Dermis blood vessel endothelial cell (primary cell): ENCODE measurements around the gene ASB4. TPM values are rescaled to one million over a fixed set of nuclear protein-coding genes. Genes with fewer than 3 reads are reported as not detected.
A peak's percentile ranks its signal among the peaks of the same experiment; 100 is the strongest.
"Not testable (repeated sequence)": the region's sequence is repeated elsewhere in the genome, so short reads cannot be mapped to it uniquely, and the experiment has no call there.

ENCODE experiments used
- DNase-seq: peaks from one replicate; pipeline ENCODE4 v3.0.0; 2010
- total RNA-seq: library from RNA; depleted of rRNA; stranded (reverse); fragments of >200 nt; gene quantifications from 2 replicates; pipeline ENCODE4 v1.2.3, GENCODE V29; 2014

Gene ASB4
- total RNA-seq, 1 donor from 2014 or later, result not detected

DNA sequence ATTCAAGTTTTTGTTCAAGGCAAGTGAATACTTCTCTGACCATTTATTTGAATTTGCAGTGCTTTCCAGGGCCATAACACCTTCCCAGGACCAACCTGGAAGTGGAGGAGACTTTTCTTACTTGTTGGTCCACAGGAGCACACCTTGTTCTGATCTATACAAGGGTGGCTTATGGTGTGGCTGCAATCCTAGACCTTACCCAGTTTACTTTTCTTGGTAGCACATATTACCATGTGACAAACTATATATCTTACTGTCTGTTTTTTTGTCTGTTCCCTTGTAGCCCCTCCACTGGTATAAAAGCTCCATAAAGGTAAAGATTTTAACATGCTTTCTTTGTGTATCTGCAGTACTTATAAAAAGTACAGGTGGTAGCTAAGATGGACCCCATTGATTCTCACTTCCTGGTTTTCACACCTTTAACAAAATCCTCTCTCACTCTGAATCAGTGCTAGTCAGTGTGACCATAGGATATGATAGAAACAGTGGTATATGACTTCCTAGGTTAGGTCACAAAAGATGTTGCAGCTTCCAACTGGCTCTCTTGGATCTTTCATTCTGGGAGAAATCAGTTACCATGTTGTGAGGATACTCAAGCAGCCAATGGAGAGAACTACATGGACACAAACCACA is 5.6 kb upstream of the ASB4 start:
- no peak for DNase-seq

DNA sequence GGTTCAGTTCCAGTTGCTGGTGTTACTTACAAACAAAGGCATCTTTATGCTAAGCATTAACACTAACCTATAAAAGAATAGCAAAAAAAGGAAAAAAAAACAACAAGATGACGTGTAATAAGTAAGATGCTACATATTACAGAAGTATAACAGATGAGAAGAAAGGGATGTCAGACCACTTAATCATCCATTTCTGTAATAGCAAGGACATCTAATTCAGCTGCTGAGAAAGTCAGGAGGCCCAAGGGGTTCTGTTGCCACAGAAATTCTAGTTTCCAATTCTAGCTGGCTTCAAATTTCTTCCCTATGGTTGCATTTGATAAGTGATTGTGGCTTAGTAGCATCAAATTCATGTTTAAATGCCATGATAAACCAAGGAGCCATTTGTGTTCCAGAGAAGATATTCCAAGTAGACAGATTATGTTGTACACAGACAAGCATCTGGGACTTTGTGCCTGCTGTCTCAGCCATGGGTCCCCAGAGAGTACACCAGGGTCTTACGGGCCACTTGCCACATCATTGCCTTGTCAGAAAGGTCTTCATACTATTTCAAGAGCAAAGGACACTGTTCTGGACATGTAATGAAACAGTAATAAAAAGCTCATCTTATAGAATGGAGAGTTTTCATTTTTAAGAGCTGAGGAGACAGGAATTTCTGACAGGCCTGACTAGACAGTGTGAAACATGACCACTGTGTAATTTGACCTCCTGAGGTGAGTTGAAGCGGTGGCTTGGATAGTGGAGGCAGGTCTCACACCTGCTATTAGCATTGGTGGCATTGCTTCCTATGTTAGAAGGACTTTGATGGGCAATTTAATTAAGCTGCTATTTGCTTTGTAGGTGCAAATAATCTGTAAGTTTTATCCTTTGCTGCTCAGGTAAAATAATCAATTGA is 4.2 kb upstream of the ASB4 start:
- no peak for DNase-seq

DNA sequence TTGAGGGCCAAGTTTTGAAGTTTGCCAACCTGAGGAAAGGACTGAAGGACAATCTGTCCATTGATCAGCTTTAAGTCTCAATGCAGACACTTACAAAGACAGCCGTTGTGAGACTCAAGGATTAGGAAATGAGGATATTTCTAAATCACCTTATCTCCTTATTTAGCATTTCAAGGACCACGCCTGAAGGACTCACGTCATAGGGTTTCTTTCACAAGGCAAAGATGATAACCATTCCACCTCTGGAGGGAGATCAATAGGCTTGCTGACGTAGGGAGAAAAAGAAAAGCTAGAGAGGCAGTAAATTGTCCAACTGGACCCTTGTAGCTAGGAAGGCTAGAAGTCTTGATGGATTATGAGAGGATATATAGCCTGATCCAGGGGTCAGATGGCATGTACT is 3.3 kb upstream of the ASB4 start:
- no peak for DNase-seq

DNA sequence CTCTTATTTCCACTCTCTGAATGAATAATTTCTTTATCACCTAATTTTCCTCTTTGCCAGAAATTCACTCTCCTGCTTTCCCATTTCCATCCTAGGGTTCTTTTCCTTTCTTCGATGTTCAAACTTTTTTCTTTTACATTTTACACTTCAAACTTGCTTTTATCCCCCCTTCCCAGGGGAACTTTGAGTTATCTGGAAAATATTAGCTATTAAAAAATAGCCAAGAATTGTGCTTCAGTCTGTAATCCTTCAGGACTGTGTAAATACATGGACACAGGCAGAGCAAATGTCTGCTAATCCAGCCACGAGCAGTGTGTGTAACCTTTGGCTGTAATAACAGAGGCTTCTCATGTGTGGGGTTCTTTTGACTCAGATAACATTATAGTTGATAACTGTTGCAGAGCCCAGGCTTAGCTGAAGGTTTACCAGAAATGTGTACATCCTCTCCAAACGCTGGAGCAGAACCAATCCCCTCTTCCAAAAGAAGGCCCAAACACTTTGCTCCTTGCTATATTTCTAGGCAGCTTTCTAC is 4.6 kb downstream of the ASB4 start:
- DNase-seq, result no peak

DNA sequence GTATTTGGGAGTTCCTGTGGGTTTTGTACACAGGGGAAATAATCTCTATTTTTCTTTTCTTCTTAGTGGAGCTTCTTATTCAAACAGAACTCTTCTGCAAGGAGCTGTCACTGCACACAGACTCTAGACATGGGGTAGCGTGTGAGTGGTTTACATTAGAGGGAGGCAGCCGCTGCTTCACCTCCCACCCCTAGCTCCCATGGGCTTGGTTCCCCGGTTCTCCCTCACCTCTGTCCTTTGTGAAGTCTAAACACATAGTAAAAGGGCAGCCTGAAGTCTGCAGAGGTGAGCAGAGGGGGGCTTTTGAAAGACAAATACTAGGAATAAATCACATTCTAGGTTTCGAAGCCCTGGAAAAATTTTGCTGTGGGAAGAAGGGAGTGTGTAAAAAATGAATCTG is 5.5 kb downstream of the ASB4 start:
- no peak for DNase-seq

DNA sequence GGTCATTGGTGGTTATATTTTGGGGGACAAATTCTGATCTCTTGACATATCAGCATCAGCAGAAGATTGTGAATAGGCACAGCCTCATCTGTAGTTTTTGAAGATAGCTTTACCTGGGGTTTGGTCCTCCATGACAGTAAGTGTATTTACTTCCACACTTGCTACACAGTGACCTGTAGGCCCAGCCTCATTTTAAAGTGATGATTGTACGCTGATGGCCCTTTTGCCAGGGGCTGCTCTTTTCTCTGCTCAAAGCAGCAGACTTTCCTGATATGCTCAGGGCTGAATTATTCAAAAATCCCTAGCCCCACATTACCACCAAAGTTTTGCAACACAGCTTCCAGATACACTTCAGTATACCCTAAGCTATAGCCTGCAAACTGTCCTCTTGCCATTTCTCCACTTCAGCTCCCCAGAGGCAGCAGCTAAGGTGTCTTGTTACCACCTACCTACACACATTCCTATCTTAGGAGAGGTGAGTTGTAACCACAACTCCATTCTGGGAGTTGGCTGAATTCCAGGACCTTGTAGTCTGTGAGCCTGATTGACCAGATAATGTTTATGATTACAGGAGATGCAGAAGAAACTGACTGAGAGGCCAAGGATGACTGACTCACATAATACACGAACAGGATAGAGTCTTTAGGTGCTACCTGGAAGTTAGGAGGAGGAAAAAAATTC is 6.0 kb downstream of the ASB4 start:
- no peak for DNase-seq

DNA sequence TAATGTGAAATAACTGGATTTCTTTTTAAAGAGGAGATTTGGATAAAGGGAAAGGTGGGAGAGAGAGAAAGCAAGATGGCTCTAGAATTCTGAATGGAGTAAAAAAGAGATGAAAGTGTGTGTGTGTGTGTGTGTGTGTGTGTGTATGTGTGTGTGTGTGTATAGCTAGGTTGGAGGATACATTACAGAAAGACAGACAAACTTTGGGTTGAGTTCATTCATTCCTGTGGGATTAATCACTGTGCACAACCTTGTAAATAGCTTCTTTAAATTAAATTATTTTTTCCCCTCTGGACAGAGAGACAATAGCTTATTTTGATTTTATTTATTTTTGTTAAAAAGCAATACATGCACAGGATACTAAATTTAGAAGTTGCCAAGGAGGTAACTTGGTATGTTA is 7.5 kb downstream of the ASB4 start:
- DNase-seq, result no peak

DNA sequence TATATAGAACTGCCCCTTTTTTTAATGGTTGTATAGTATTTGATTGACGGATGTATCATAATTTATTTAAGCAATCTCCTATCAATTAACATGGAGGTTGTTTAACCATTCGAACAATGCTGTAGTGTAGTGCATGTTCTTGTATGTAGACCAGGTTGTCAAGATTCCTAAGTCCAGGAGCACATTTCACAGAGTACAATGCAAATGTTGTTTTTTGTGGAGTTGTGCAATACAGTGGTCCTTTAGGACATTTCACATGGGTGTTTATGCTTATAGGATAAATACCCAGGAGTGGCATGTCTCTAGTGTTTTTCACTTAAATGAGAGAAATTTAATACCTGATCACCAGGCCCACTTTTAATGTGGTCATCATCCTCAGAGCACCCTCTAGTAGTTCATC is 8.1 kb downstream of the ASB4 start:
- DNase-seq, result no peak

DNA sequence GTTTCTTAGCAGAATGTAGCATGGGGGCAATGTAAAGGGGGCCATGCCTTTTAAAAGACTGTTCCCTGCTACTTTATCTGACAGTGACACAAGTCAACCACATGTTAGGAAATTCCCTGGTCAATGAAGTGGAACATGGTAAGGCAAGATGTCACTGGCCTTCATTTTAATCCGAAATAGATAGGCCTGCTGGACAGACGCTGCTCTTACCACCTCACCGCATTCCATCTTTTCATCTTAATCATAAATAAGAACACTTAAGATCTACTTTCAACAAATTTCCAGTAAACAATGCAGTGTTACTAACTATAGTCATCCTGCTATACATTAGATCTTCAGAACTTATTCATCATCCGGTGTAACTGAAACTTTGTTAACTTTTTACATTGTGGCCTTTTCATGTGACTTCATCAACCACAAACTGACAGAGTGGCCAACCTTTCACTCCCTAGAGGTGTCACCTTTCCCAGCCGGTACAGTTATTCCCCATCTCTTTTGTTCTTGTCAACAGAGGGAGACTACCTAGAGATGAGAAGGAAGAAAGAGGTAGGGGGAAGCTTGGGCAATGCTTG is 15.6 kb downstream of the ASB4 start:
- DNase-seq, result no peak

DNA sequence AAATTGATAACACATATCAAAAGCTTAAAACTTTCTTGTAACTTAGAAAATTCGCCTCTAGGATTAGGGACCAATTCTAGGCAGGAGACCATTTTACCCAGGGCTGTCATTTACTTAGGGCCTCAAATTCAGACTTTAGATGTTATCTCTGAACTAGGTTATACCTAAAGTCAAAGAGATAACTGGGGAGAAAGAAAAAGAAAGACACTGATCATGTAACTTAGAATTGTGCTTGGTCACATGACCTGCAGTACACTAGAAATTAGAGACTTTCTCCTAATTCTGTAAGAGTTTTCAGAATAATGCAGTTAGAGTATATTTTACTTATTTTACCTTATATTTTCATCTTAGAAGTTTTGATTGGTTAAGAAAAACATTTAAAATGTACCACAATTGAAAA is 16.7 kb downstream of the ASB4 start:
- DNase-seq, result no peak

DNA sequence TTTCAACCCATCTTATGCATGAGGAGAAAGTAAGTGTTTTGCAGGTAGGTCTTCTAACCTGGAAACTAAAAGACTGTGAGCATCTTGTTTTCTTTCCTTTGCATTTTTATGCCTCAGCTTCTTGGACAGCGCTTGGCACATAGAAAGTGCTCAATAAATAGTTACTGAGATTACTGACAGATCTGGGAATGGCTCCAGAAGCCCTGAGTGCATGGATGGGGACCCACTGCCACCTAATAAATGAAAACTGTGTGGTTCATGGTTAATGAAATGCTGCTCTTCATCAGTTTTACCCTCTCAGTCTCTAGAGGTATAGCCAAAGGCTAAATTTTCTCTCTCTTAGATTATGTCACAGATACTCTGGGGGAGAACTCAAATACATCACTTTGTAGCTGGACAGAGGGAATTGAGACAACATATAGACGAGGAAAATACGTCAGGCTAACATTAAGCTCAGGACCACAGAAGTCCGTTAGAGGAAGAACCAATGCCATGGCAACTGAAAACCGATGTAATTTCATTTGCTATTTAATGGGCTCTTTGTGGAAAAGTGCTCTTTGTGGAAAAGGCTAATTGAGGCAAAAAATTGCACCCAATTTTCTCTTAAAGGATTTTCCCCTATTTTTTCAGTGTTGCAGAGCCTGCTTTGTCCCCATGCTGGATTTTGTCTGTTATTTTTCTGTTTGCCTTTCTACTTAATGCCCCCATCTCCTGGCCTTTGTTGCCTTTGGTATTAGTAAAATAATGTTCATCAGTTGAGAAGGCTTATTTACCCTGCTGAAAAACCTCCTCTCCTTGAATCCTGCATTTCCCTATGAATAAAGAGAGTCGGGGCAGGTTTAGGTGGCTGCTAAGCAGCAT is 17.8 kb downstream of the ASB4 start:
- no peak for DNase-seq

DNA sequence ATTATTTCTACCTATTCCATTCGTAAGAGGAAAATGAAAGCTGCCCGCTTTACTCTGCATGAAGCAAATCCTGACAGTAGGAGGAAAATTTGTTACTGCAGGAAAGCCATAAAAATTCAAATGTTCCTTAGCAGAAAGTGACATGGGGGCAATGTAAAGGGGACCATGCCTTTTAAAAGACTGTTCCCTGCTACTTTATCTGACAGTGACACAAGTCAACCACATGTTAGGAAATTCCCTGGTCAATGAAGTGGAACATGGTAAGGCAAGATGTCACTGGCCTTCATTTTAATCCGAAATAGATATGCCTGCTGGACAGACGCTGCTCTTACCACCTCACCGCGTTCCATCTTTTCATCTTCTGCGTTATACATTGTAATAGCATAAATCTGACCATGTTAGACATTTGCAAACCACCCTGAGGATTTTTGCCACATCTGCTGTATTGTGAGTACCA is 18.4 kb downstream of the ASB4 start:
- DNase-seq, result not testable (repeated sequence)

DNA sequence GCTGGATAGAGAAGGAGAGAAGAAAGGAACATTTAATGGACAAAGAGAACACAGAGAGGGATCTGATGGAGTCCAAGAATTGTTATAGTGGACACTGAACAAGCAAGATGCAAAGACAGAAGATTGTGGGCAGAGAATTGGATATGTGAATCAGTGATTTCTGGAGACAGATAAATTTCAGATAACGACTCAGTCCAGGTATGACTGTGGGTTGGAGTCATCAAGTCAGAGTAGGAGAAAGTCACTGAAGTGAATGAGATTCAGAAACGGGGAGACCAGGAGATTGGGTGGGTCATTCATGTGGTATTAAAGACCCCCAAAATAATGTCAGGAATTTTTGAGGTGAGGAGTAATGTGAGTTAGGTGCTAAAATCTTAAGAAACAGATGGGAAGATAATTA is 23.0 kb downstream of the ASB4 start:
- DNase-seq, result no peak

DNA sequence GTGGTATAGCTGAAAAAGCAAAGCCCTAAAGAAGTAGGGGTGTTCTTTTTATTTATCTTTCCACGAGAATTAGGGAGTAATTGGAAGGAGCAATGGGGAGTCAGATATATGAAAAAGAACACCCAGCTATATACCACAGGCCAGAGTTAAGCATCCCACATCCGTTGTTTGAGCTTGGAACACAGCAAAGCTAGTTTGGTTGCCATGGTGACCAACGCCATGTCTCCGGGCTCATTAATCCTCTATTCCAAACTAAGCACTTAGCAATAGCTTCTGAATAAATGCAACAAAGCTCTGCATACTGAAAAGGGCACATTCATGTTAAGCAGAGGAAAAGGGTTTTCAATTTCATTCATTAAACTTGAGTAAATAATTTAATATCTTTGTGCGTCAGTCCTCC is 23.5 kb downstream of the ASB4 start:
- peak; percentile 66 for DNase-seq

DNA sequence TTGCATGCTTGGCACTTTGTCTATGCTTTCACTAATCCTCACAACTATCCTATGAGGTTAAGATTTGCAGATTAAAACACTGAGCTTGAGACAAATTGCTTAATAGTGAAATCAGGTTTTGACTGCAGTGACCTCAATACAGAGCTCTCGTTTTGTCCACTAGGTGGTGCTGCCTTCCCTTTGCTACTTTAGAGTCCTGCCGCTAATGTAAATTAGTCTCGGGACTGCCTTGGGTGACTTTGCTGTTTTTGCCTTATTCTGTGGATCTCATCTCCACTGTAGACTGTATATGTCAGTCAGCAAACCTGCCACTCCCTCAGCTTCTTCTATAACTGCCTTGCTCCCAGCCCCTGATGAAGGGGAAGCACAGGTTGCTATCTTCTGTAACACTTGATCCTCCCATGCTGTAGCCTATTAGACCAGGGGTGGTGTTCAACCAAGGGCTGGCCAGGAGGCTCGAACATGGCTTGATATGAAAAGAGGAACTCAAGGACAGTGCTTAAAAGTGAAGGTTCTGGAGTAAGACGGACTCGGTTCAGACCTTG is 26.0 kb downstream of the ASB4 start:
- DNase-seq, result peak; percentile 86

DNA sequence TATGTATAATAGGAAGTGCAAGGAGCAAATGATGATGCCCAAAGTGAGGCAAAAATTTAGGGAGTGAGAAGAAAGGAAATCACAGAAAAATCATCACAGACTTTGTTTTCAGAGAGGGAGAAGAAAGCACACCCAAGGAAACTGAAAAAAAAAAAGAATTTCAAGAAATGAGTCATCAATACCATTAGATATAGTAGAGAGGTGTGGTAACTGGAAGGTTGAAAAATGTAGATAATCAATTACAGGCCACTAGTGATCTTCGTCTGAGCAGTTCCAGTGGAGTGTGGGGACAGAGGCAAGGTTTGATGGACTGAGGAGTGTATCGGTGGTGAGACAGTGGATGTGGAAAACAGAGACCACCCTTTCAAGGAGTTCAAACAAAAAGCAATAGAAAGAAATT is 31.7 kb downstream of the ASB4 start:
- no peak for DNase-seq

DNA sequence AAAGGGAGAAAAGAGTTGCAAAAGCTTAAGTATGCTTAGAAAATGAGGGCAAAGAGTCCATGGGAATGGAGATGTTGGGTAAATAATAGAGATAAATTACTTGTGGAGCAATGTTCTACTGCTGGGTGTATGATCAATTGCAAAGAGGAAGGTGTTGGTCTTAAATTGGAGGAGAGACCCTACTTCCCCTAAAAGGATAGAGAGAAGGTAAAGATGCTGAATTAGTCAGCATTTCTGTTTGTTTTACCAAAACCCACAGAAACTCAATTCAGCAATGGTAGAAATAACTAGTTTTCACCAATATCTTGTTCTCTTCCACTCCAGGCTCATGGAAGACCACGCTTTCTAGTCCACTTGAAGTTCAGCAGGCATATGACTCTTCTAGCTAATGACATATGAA is 32.1 kb downstream of the ASB4 start:
- DNase-seq, result no peak

DNA sequence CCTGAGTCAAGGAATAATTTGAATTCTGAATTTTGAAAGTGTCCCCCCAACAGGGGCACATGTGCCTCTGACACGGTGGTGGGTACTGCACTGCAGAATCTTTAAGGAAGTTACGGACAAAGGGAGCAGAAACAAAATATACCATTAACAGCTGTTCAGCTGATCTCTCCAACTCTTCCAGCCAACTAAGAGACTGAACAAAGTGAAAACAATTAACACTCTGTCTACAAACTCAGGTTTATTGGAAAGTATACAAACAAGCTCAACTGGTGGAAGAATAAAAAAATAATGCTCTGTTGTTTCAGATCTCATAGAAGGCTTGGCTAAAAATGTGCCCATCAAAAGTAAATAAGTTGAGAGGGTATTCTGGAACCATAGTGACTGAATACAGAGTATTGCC is 34.4 kb downstream of the ASB4 start:
- no peak for DNase-seq

DNA sequence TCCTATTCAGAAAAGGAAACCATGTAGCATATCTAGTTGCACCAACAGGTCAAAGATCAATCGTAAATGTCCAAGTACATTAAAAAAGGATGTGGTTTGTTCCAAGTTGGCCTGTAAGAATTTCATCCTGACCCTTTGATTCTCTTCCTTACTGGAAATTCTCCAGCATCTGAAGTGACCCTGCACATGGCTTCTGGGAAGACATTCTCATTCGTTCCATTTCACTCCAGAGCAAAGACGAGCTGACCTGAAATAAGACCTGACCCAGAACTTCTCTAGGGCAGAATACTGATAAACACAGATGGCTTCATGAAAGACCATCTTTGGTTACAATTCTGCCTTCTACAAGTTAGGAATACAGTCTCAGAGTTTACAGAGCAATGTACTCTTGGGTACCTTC is 39.8 kb downstream of the ASB4 start:
- peak; percentile 15 for DNase-seq

DNA sequence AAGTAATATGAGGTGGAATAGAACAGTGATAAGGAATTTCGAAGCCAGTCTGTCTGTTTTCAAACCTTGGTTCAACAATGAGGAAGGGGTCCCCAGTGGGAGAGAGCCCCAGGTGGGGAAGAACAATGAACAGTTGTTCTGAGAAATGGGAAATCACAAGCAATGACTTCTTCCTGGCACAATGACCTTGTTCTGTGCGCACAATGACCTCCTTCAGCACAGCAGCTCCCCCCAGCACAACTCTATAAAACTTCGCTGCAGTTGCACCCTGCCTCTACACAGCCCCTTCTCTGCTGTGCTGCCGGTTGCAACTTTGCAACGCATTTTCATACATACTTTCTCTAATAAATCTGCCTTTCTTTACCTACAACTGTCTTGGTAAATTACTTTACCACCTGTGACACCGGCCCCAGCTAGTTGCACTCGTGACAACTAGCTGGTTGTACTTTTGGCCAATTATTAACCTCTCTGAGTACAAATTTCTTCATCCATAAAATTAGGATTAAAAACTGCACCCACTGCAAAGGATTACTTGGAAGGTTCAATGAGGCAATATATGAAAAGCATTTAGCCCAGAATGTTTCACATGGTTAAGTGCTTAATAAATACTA is 40.5 kb downstream of the ASB4 start:
- DNase-seq, result peak; percentile 30
